NCI-H226 (cell line): ENCODE measurements around the gene SLC28A2.
A peak's percentile ranks its signal among the peaks of the same experiment; 100 is the strongest.
"Not testable (repeated sequence)": the region's sequence is repeated elsewhere in the genome, so short reads cannot be mapped to it uniquely, and the experiment has no call there.

ENCODE experiments used
- DNase-seq: peaks from one replicate; pipeline ENCODE4 v3.0.0-alpha.2; 2015

The SLC28A2 gene

GRCh38 chr15:45251888-45252287 lies at the start of gene SLC28A2:
SLC28A2 (plus strand) TSS chr15:45252234; CDS start chr15:45253216, 982 bp downstream.
- DNase-seq, result no peak

- DNase-seq, result no peak
Measured at GRCh38 chr15:45203182-45203581, 48.9 kb upstream of the SLC28A2 start.

- DNase-seq, result peak; percentile 35
Measured at GRCh38 chr15:45205192-45205591, 46.8 kb upstream of the SLC28A2 start.

GRCh38 chr15:45212493-45212892 lies 39.5 kb upstream of the SLC28A2 start:
- no peak for DNase-seq

GRCh38 chr15:45221053-45221599 lies 30.9 kb upstream of the SLC28A2 start:
- DNase-seq, result no peak

GRCh38 chr15:45221967-45222366 lies 30.1 kb upstream of the SLC28A2 start:
- DNase-seq, result no peak

- no peak for DNase-seq
Measured at GRCh38 chr15:45224621-45225217, 27.3 kb upstream of the SLC28A2 start.

- no peak for DNase-seq
Measured at GRCh38 chr15:45225506-45226273, 26.3 kb upstream of the SLC28A2 start.

GRCh38 chr15:45228931-45229330 lies 23.1 kb upstream of the SLC28A2 start:
- DNase-seq, result no peak

GRCh38 chr15:45230245-45230965 lies 21.6 kb upstream of the SLC28A2 start:
- DNase-seq, result no peak

- DNase-seq, result no peak
Measured at GRCh38 chr15:45231132-45231531, 20.9 kb upstream of the SLC28A2 start.

GRCh38 chr15:45231864-45232562 lies 20.0 kb upstream of the SLC28A2 start:
- no peak for DNase-seq

GRCh38 chr15:45234562-45235235 lies 17.3 kb upstream of the SLC28A2 start:
- DNase-seq, result no peak

- DNase-seq, result not testable (repeated sequence)
Measured at GRCh38 chr15:45236806-45237205, 15.2 kb upstream of the SLC28A2 start.

- DNase-seq, result no peak
Measured at GRCh38 chr15:45242289-45242688, 9.7 kb upstream of the SLC28A2 start.

- DNase-seq, result no peak
Measured at GRCh38 chr15:45249125-45249780, 2.8 kb upstream of the SLC28A2 start.

- DNase-seq, result no peak
Measured at GRCh38 chr15:45253330-45253729, 1.3 kb downstream of the SLC28A2 start.

- no peak for DNase-seq
Measured at GRCh38 chr15:45254405-45254804, 2.4 kb downstream of the SLC28A2 start.

GRCh38 chr15:45254824-45255223 lies 2.8 kb downstream of the SLC28A2 start:
- DNase-seq, result peak; percentile 59

- DNase-seq, result no peak
Measured at GRCh38 chr15:45259796-45260195, 7.8 kb downstream of the SLC28A2 start.

- no peak for DNase-seq
Measured at GRCh38 chr15:45262906-45263461, 10.9 kb downstream of the SLC28A2 start.
